Measurements from ENCODE around the gene RAB1A.

RAB1A gene

GRCh38 chr2:65085148-65085547 lies 44.8 kb downstream of the RAB1A start:
- DNase-seq, result no peak

- no peak for DNase-seq
Measured at GRCh38 chr2:65081232-65081685, 48.6 kb downstream of the RAB1A start.

- no peak for DNase-seq
Measured at GRCh38 chr2:65079017-65079416, 50.9 kb downstream of the RAB1A start.

- DNase-seq, result no peak
Measured at GRCh38 chr2:65077898-65078297, 52.0 kb downstream of the RAB1A start.

- DNase-seq, result no peak
Measured at GRCh38 chr2:65076345-65076710, 53.6 kb downstream of the RAB1A start.

- DNase-seq, result no peak
Measured at GRCh38 chr2:65075605-65076344, 54.1 kb downstream of the RAB1A start.

GRCh38 chr2:65075176-65075575 lies 54.7 kb downstream of the RAB1A start:
- DNase-seq, result no peak

GRCh38 chr2:65073879-65074565 lies 55.9 kb downstream of the RAB1A start:
- no peak for DNase-seq

- no peak for DNase-seq
Measured at GRCh38 chr2:65072181-65072970, 57.5 kb downstream of the RAB1A start.

- DNase-seq, result no peak
Measured at GRCh38 chr2:65071499-65072180, 58.3 kb downstream of the RAB1A start.

GRCh38 chr2:65070856-65071255 lies 59.0 kb downstream of the RAB1A start:
- DNase-seq, result no peak

- DNase-seq, result no peak
Measured at GRCh38 chr2:65070172-65070830, 59.6 kb downstream of the RAB1A start.

- DNase-seq, result no peak
Measured at GRCh38 chr2:65069439-65069824, 60.5 kb downstream of the RAB1A start.

GRCh38 chr2:65067806-65068553 lies 61.9 kb downstream of the RAB1A start:
- DNase-seq, result no peak

- peak; percentile 28 for DNase-seq
Measured at GRCh38 chr2:65064728-65065552, 65.0 kb downstream of the RAB1A start.

GRCh38 chr2:65062843-65063825 lies 66.8 kb downstream of the RAB1A start:
- no peak for DNase-seq

- DNase-seq, result no peak
Measured at GRCh38 chr2:65061910-65062339, 68.0 kb downstream of the RAB1A start.

- DNase-seq, result no peak
Measured at GRCh38 chr2:65061146-65061909, 68.6 kb downstream of the RAB1A start.

GRCh38 chr2:65059071-65059470 lies 70.8 kb downstream of the RAB1A start:
- no peak for DNase-seq

Data from activated T-cell treated with anti-CD3 and anti-CD28 coated beads for 4 hours (primary cell).